ENCODE data around the gene NGEF. TPM values are rescaled to one million over a fixed set of nuclear protein-coding genes. Genes with fewer than 3 reads are reported as not detected.

NGEF gene
- total RNA-seq, 1 donor from 2014 or later, result 4.3 TPM

DNA sequence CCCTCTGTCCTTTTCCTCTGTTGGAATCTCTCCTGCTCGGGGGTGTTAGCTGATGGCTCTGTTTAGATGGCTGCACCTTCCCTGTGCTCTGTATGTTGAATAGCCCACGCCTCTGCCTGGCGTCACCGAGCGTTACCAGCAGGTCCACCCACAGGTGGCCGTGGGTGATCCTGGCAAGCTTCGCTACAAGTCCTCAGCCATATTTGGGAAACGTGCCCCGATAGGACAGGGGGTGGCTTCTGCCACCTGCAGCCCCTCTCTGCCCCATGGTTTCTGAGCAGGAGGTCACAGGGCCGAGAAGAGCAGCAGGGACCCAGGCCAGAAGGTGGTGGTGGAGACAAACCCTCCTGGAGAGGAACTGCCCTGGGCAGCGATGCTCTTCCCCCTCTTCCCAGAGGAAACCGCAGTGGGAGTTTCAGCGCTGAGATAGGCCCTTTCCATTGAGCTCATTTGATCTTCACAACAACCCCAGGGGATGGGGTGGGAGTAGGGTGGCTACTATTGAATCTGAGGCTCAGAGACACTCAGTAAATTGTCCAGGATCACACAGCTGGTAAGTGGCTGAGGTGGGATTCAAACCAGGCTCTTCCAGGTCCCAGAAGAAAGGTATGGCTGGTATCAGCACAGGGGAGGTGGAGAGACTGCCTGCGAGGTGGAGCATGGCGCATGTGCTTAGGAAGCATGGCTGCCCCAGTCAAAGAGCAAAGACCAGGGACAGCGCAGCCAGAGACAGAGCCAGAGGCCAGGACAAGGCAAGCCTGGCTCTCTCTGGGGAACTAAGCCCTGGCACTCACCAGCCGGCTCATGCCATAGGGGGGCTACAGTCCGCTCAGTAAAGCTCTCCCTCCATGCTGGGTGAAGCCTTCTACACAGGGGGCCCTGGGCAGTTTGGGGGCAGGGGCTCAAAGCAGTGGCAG, 15.0 kb downstream of the NGEF start:
- Mint-ChIP-seq H3K36me3 (no peaks in the 10 kb centered on the region), H3K27me3 (ENCODE audit: insufficient read depth, low read depth) (peaks cover 7% of the 10 kb centered on the region), H3K27ac (peak overlapping the region; percentile 42), H3K4me3 (peak overlapping the region; percentile 46), H3K4me1 (peaks cover 7% of the 10 kb centered on the region), H3K9me3 (no peaks in the 10 kb centered on the region)
- H3K4me1 ChIP-seq, result no peaks in the 10 kb centered on the region
- no peak overlapping the region for H3K27ac ChIP-seq
- H3K36me3 ChIP-seq, result no peaks in the 10 kb centered on the region
- H3K27me3 ChIP-seq, result no peaks in the 10 kb centered on the region
- no peaks in the 10 kb centered on the region for H4K20me1 ChIP-seq (ENCODE audit: low read depth)
- H3K9ac ChIP-seq, result no peak overlapping the region
- H2AFZ ChIP-seq (replicated peaks), result no peak overlapping the region
- TF ChIP-seq, protein P1, sequence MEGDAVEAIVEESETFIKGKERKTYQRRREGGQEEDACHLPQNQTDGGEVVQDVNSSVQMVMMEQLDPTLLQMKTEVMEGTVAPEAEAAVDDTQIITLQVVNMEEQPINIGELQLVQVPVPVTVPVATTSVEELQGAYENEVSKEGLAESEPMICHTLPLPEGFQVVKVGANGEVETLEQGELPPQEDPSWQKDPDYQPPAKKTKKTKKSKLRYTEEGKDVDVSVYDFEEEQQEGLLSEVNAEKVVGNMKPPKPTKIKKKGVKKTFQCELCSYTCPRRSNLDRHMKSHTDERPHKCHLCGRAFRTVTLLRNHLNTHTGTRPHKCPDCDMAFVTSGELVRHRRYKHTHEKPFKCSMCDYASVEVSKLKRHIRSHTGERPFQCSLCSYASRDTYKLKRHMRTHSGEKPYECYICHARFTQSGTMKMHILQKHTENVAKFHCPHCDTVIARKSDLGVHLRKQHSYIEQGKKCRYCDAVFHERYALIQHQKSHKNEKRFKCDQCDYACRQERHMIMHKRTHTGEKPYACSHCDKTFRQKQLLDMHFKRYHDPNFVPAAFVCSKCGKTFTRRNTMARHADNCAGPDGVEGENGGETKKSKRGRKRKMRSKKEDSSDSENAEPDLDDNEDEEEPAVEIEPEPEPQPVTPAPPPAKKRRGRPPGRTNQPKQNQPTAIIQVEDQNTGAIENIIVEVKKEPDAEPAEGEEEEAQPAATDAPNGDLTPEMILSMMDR (IDR thresholded peaks at IDR 0.05), result no peak
- no peak for TF ChIP-seq EZH2 (IDR thresholded peaks at IDR 0.05)
- no peak for TF ChIP-seq EZH2phosphoT487 (IDR thresholded peaks at IDR 0.05)
- no peaks in the 10 kb centered on the region for H3K9me3 ChIP-seq (ENCODE audit: low read depth)
- H3K79me2 ChIP-seq (ENCODE audit: low read depth), result no peaks in the 10 kb centered on the region
- no peaks in the 10 kb centered on the region for H3F3A ChIP-seq (ENCODE audit: low read depth)
- no peak overlapping the region for H3K4me2 ChIP-seq
- no peak overlapping the region for H3K4me3 ChIP-seq
- no peak for DNase-seq (ENCODE audit: low spot score)

DNA sequence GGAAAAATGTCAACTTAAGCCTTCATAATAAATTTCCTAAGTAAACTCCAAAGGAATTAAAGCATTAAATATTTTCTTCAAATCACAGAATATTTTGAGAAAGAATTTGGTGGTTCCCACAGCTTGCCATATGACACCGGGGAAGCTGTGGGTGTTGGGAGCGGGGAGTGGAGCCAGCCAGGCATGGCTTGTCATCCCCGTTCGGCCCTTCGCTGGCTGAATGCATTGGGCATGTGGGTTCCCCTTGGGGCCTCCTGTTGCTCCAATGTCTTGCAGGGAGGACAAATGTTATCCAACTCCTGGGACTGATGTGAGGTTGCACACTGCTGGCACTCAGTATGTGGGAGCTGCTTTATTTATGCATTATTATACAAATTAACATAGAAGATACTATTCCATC, 18.6 kb downstream of the NGEF start:
- H3K4me1 Mint-ChIP-seq, result peaks cover 7% of the 10 kb centered on the region
- H3F3A ChIP-seq (ENCODE audit: low read depth), result no peaks in the 10 kb centered on the region
- no peak overlapping the region for H3K4me3 ChIP-seq
- H3K9me3 ChIP-seq (ENCODE audit: low read depth), result no peaks in the 10 kb centered on the region
- H3K36me3 Mint-ChIP-seq, result no peaks in the 10 kb centered on the region
- no peak overlapping the region for H3K27ac Mint-ChIP-seq
- H3K79me2 ChIP-seq (ENCODE audit: low read depth), result no peaks in the 10 kb centered on the region
- H3K27me3 Mint-ChIP-seq (ENCODE audit: insufficient read depth, low read depth), result peaks cover 4% of the 10 kb centered on the region
- DNase-seq (ENCODE audit: low spot score), result no peak
- no peaks in the 10 kb centered on the region for H4K20me1 ChIP-seq (ENCODE audit: low read depth)
- H3K27ac ChIP-seq, result no peak overlapping the region
- H3K4me1 ChIP-seq, result no peaks in the 10 kb centered on the region
- H3K4me3 Mint-ChIP-seq, result no peak overlapping the region
- no peak overlapping the region for H3K9ac ChIP-seq
- no peaks in the 10 kb centered on the region for H3K27me3 ChIP-seq
- TF ChIP-seq, protein P1 (IDR thresholded peaks at IDR 0.05), result no peak
- TF ChIP-seq EZH2 (IDR thresholded peaks at IDR 0.05) (no peak), EZH2phosphoT487 (IDR thresholded peaks at IDR 0.05) (no peak)
- no peaks in the 10 kb centered on the region for H3K36me3 ChIP-seq
- no peak overlapping the region for H2AFZ ChIP-seq (replicated peaks)
- H3K9me3 Mint-ChIP-seq, result no peaks in the 10 kb centered on the region
- H3K4me2 ChIP-seq, result no peak overlapping the region

DNA sequence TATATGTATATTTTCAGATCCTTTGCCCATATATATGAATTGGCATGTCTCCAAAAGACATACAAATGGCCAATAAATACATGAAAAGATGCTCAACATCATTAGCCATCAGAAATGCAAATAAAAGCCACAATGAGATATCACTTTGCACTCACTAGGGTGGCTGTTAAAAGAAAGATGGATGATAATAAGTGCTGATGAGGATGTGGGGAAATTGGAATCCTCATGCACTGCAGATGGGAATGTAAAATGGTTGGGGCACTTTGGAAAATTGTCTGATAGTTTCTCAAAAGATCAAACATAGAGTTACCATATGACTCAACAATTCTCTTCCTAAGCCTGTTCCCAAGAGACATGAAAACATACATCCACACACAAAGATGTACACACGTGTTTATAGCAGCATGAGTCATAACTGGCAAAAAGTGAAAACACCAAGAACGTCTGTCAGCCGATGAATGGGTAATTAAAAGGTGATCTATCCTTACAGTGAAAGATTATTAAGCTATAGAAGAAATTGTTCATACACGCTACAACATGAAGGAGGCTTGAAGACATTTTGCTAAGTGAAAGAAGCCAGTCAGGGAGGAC, 19.7 kb downstream of the NGEF start:
- Histone ChIP-seq H3K9ac (no peak overlapping the region), H3K4me2 (no peak overlapping the region), H3K27ac (no peak overlapping the region), H2AFZ (replicated peaks) (no peak overlapping the region), H3K79me2 (ENCODE audit: low read depth) (no peaks in the 10 kb centered on the region), H3F3A (ENCODE audit: low read depth) (no peaks in the 10 kb centered on the region), H3K9me3 (ENCODE audit: low read depth) (no peaks in the 10 kb centered on the region), H3K36me3 (no peaks in the 10 kb centered on the region), H3K4me3 (no peak overlapping the region), H4K20me1 (ENCODE audit: low read depth) (no peaks in the 10 kb centered on the region), H3K4me1 (no peaks in the 10 kb centered on the region), H3K27me3 (no peaks in the 10 kb centered on the region)
- Mint-ChIP-seq H3K27ac (no peak overlapping the region), H3K4me1 (peaks cover 9% of the 10 kb centered on the region), H3K36me3 (no peaks in the 10 kb centered on the region), H3K9me3 (no peaks in the 10 kb centered on the region), H3K4me3 (no peak overlapping the region), H3K27me3 (ENCODE audit: insufficient read depth, low read depth) (peaks cover 6% of the 10 kb centered on the region)
- TF ChIP-seq, protein P1 (IDR thresholded peaks at IDR 0.05), result no peak
- DNase-seq (ENCODE audit: low spot score), result no peak

Data from neural progenitor cell (in vitro differentiated cells).